Kidney (tissue), 14 donors: Measurements from ENCODE around the gene ACTL7A. TPM values are rescaled to one million over a fixed set of nuclear protein-coding genes. Genes with fewer than 3 reads are reported as not detected.
"Not testable (repeated sequence)": the region's sequence is repeated elsewhere in the genome, so short reads cannot be mapped to it uniquely, and the experiment has no call there.

ENCODE experiments used
- DNase-seq, 5 donors: peaks; one replicate each; pipeline ENCODE4 v3.0.0-alpha.2; 2013 to 2020
- FAIRE-seq: peaks from 2 replicates; lab custom pipeline; 2012; peaks lifted over from hg19 to GRCh38; lab: Jason Lieb, UNC
- H3K27ac ChIP-seq, 2 donors: one replicate each; pipeline ENCODE4 v1.7.0; 2013; ENCODE audit warnings: low read depth in 2 of 2, low read length in 2 of 2, inconsistent platforms in 1 of 2
- H3K27me3 ChIP-seq: one replicate; pipeline ENCODE4 v1.7.1; 2013; ENCODE audit warnings: low read length, inconsistent platforms; ENCODE audit not compliant: control insufficient read depth, insufficient read depth
- H3K36me3 ChIP-seq, 3 donors: one replicate each; pipeline versions ENCODE4 v1.7.0 to v1.7.1; 2013; ENCODE audit warnings: low read length in 3 of 3, control low read depth in 1 of 3, inconsistent platforms in 1 of 3; ENCODE audit not compliant: insufficient read depth in 3 of 3, control insufficient read depth in 2 of 3
- H3K4me1 ChIP-seq, 3 donors: one replicate each; pipeline versions ENCODE4 v1.7.0 to v1.7.1; 2013; ENCODE audit warnings: low read length in 3 of 3, inconsistent platforms in 1 of 3, low read depth in 1 of 3; ENCODE audit not compliant: control insufficient read depth in 2 of 3, insufficient read depth in 2 of 3
- H3K4me3 ChIP-seq, 3 donors: one replicate each; pipeline versions ENCODE4 v1.7.0 to v1.8.1; 2013; ENCODE audit warnings: low read length in 3 of 3, control low read depth in 1 of 3, inconsistent platforms in 1 of 3
- H3K9ac ChIP-seq, 3 donors: one replicate each; pipeline versions ENCODE4 v1.7.0 to v1.7.1; 2013; ENCODE audit warnings: low read length in 3 of 3, control low read depth in 1 of 3, inconsistent platforms in 1 of 3
- H3K9me3 ChIP-seq, 3 donors: one replicate each; pipeline versions ENCODE4 v1.7.0 to v1.7.1; 2013; ENCODE audit warnings: low read length in 3 of 3, control low read depth in 1 of 3, inconsistent platforms in 1 of 3; ENCODE audit not compliant: control insufficient read depth in 2 of 3, insufficient read depth in 1 of 3
- CTCF ChIP-seq: IDR thresholded peaks from 3 replicates; pipeline ENCODE4 v1.5.1; 2012; ENCODE audit warnings: mild to moderate bottlenecking, moderate library complexity, borderline replicate concordance; ENCODE audit not compliant: insufficient read depth; ENCODE audit errors: extremely low read depth
- intact Hi-C: fragments of 100-400 bp; cut with DNase I; formaldehyde crosslinking; loops from one replicate; pipeline ENCODE4 v1.11.1; 2022
- polyA plus RNA-seq: library from polyadenylated mRNA; stranded (reverse); fragments of 350-450 nt; fragmentation: Illumina TruSeq; extraction: RNeasy Lipid Tissue Mini Kit (QIAGEN cat#74804); gene quantifications from one replicate; pipeline ENCODE4 v1.2.3, GENCODE V29; 2014; ENCODE audit warnings: low read depth, low replicate concordance; ENCODE audit not compliant: insufficient read depth
- total RNA-seq: library from RNA; stranded (reverse); fragmentation: NEBNext Ultra II Directional; extraction: Animal tissue kit (Norgen Biotek cat#: 25700); gene quantifications from one replicate; pipeline ENCODE4 v1.2.1, GENCODE V29; 2021
- donor health status: control.
- donor health status: control.
- donor health status: control.
- donor health status: control.
- donor health status: control.
- donor health status: DM: yes; HTN: yes; CAD: no.
- donor health status: Normal renal cell carcinoma (clear cell type).

Gene ACTL7A
- total and polyA plus RNA-seq, 2 donors from 2014 or later: not detected

DNA sequence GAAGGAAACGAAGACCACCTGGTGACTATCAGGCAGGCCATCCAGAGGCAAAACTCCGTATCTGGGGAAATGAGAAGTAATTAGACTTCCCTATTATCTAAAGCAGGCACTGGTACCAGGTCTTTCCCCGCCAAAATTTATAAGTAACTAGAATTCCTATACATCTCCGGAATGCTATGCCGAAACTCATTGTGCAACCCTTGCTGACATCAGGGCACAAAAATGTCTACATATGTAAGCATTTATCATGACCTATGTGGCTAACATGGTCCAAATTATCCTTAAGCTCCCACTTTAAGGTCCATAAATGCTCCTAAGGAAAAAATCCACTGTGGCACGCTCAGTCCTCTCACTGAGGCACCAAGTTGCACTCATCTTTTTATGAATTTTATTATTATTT lies 24.0 kb upstream of the ACTL7A start:
- no peak for DNase-seq
- Histone ChIP-seq H3K9ac (no peak overlapping the region), H3K36me3 (no peaks in the 10 kb centered on the region), H3K27me3 (no peaks in the 10 kb centered on the region), H3K4me1 (no peaks in the 10 kb centered on the region), H3K27ac (no peak overlapping the region), H3K9me3 (no peaks in the 10 kb centered on the region), H3K4me3 (no peak overlapping the region)
- TF ChIP-seq CTCF: no peak
- no peak for FAIRE-seq
- intact Hi-C loops: no loop called here

DNA sequence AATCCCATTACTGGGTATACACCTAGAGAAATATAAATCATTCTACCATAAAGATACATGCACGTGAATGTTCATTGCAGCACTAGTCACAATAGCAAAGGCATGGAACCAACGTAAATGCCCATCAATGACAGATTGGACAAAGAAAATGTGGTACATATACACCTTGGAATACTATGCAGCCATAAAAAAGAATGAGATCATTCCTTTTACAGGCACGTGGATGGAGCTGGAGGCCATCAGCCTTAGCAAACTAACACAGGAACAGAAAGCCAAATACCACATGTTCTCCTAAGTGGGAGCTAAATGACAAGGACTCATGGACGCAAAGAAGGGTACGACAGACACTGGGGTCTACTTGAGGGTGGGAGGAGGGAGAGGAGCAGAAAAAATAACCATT lies 22.5 kb upstream of the ACTL7A start:
- H3K9ac ChIP-seq, intact Hi-C loops, H3K9me3 ChIP-seq, H3K27me3 ChIP-seq, H3K27ac ChIP-seq, H3K4me1 ChIP-seq, H3K36me3 ChIP-seq, FAIRE-seq, DNase-seq, H3K4me3 ChIP-seq: not testable (repeated sequence)

- Histone ChIP-seq H3K27ac (no peak overlapping the region), H3K27me3 (no peaks in the 10 kb centered on the region), H3K4me3 (no peak overlapping the region), H3K36me3 (no peaks in the 10 kb centered on the region), H3K9ac (no peak overlapping the region), H3K9me3 (no peaks in the 10 kb centered on the region), H3K4me1 (no peaks in the 10 kb centered on the region)
- TF ChIP-seq CTCF: no peak
- FAIRE-seq (no peak), DNase-seq (peak in 1 of 5 donors; percentile 8)
- intact Hi-C loops: no loop called here
Observed at GRCh38 chr9:108842610-108843295, 19.3 kb upstream of the ACTL7A start.

GRCh38 chr9:108844391-108844790 lies 17.7 kb upstream of the ACTL7A start:
- Histone ChIP-seq H3K27ac (no peak overlapping the region), H3K36me3 (no peaks in the 10 kb centered on the region), H3K4me1 (no peaks in the 10 kb centered on the region), H3K9me3 (no peaks in the 10 kb centered on the region), H3K9ac (no peak overlapping the region), H3K27me3 (no peaks in the 10 kb centered on the region), H3K4me3 (no peak overlapping the region)
- intact Hi-C loops: no loop called here
- no peak for DNase-seq
- no peak for TF ChIP-seq CTCF
- no peak for FAIRE-seq
